B cell (primary cell): Measurements from ENCODE around the gene XYLB. TPM values are rescaled to one million over a fixed set of nuclear protein-coding genes. Genes with fewer than 3 reads are reported as not detected.

Source experiments
- ATAC-seq: fragments of 200-7000 bp; cut with Tn5 transposase; one replicate; pipeline ENCODE4 v1.10.0; 2021; ENCODE audit warnings: low read depth, mild to moderate bottlenecking, moderate number of reproducible peaks, moderate library complexity
- CTCF ChIA-PET: fragments of 350-600 bp; sonication (Branson Sonifier 250); formaldehyde crosslinking; loops from one replicate; lab custom pipeline; 2021; ENCODE audit warnings: antibody characterized with exemption, inconsistent platforms; lab: Charles Lee
- POLR2A ChIA-PET: fragments of 350-600 bp; sonication (Branson Sonifier 250); formaldehyde crosslinking; loops from one replicate; lab custom pipeline; 2021; ENCODE audit warnings: antibody characterized with exemption; lab: Charles Lee
- DNase-seq: peaks from one replicate; pipeline ENCODE4 v3.0.0; 2013
- H2AFZ ChIP-seq: 2 replicates; pipeline ENCODE4 v1.6.1; 2012; ENCODE audit warnings: mild to moderate bottlenecking, low read depth, low read length; ENCODE audit not compliant: insufficient read depth, poor library complexity, severe bottlenecking
- H3K27ac ChIP-seq, 2 donors: 1 replicate in 1 of 2; 2 replicates in 1 of 2; pipeline ENCODE4 v1.5.1; 2012 to 2013; ENCODE audit warnings: low read length in 2 of 2, mild to moderate bottlenecking in 2 of 2, moderate library complexity in 1 of 2
- H3K27me3 ChIP-seq, 4 experiments: fragments of 200-600 bp in 1 of 4; sonication (generic) in 1 of 4; replicated peaks in 1 of 4; 1 replicate in 2 of 4; 2 replicates in 2 of 4; pipeline versions ENCODE4 v1.6.1 to v1.7.0; 2013 to 2016; ENCODE audit warnings: low read length in 3 of 4, mild to moderate bottlenecking in 2 of 4, mixed read lengths in 1 of 4, moderate library complexity in 1 of 4; ENCODE audit not compliant: insufficient read depth in 4 of 4, control insufficient read depth in 3 of 4; ENCODE audit errors: control extremely low read depth in 1 of 4
- H3K36me3 ChIP-seq, 2 experiments: replicated peaks in 1 of 2; 1 replicate in 1 of 2; 2 replicates in 1 of 2; pipeline versions ENCODE4 v1.6.1 to v1.7.1; 2013; ENCODE audit warnings: low read length in 1 of 2; ENCODE audit not compliant: insufficient read depth in 2 of 2, control insufficient read depth in 1 of 2; ENCODE audit errors: control extremely low read depth in 1 of 2, extremely low read depth in 1 of 2
- H3K4me1 ChIP-seq, 2 donors: fragments of 200-600 bp in 1 of 2; sonication (generic) in 1 of 2; 1 replicate in 1 of 2; 2 replicates in 1 of 2; pipeline versions ENCODE4 v1.5.1 to v1.6.1; 2013 to 2017; ENCODE audit warnings: low read length in 2 of 2; ENCODE audit not compliant: control insufficient read depth in 2 of 2, insufficient read depth in 2 of 2
- H3K4me2 ChIP-seq: replicated peaks from 2 replicates; pipeline ENCODE3; 2012; ENCODE audit warnings: mild to moderate bottlenecking, low read depth, low read length; ENCODE audit not compliant: poor library complexity, severe bottlenecking
- H3K4me3 ChIP-seq, 5 experiments: fragments of 200-600 bp in 1 of 5; sonication (generic) in 1 of 5; 1 replicate in 3 of 5; 2 replicates in 2 of 5; pipeline versions ENCODE4 v1.5.1 to v1.7.0; 2011 to 2016; ENCODE audit warnings: low read length in 4 of 5, mild to moderate bottlenecking in 4 of 5, low read depth in 2 of 5, control low read depth in 1 of 5, moderate library complexity in 1 of 5; ENCODE audit not compliant: insufficient read depth in 1 of 5; ENCODE audit errors: control extremely low read depth in 1 of 5, extremely low read depth in 1 of 5
- H3K79me2 ChIP-seq: fragments of 200-600 bp; sonication (generic); one replicate; pipeline ENCODE4 v1.6.0; 2016; ENCODE audit warnings: low read length; ENCODE audit not compliant: control insufficient read depth, insufficient read depth
- H3K9ac ChIP-seq: fragments of 200-600 bp; sonication (generic); 2 replicates; pipeline ENCODE4 v1.6.1; 2017; ENCODE audit warnings: mild to moderate bottlenecking, low read length, moderate library complexity
- H3K9me3 ChIP-seq, 3 donors: one replicate each; pipeline versions ENCODE4 v1.6.1 to v1.7.1; 2013; ENCODE audit warnings: low read length in 2 of 3; ENCODE audit not compliant: control insufficient read depth in 2 of 3, insufficient read depth in 1 of 3; ENCODE audit errors: control extremely low read depth in 1 of 3
- H4K20me1 ChIP-seq: 2 replicates; pipeline ENCODE4 v1.6.0; 2012; ENCODE audit warnings: mild to moderate bottlenecking, low read length; ENCODE audit not compliant: insufficient read depth, control insufficient read depth, poor library complexity, severe bottlenecking
- H3K27ac Mint-ChIP-seq: one replicate; pipeline ENCODE4 v1.8.0; 2021; ENCODE audit warnings: mixed read lengths
- H3K27me3 Mint-ChIP-seq: one replicate; pipeline ENCODE4 v1.8.0; 2021; ENCODE audit warnings: mixed read lengths
- H3K4me1 Mint-ChIP-seq: one replicate; pipeline ENCODE4 v1.8.0; 2021; ENCODE audit warnings: mixed read lengths
- H3K4me3 Mint-ChIP-seq: one replicate; pipeline ENCODE4 v1.8.0; 2021; ENCODE audit warnings: mixed read lengths
- H3K9me3 Mint-ChIP-seq: one replicate; pipeline ENCODE4 v1.8.0; 2022; ENCODE audit warnings: mixed read lengths; ENCODE audit not compliant: insufficient read depth
- CTCF ChIP-seq: fragments of 200-600 bp; IDR thresholded peaks from one replicate; pipeline ENCODE4 v1.8.0; 2022; ENCODE audit warnings: antibody characterized with exemption, mild to moderate bottlenecking
- EZH2 ChIP-seq: IDR thresholded peaks from 2 replicates; pipeline ENCODE4 v1.6.1; 2012; ENCODE audit warnings: borderline replicate concordance, low read depth, mild to moderate bottlenecking, moderate library complexity, low read length; ENCODE audit not compliant: insufficient read depth, poor library complexity, severe bottlenecking
- WGBS: methylation state at CpG from one replicate; pipeline ENCODE4 v1.1.5; 2013; ENCODE audit warnings: missing lambda C conversion rate; ENCODE audit not compliant: insufficient coverage; 5-methylcytosine and 5-hydroxymethylcytosine counted together
- intact Hi-C: fragments of 100-400 bp; cut with micrococcal nuclease; formaldehyde crosslinking; loops from one replicate; pipeline ENCODE4 v1.10.0; 2022
- polyA plus RNA-seq: library from polyadenylated mRNA; depleted of rRNA; stranded (reverse); fragments of >200 nt; gene quantifications from 2 replicates; pipeline ENCODE4 v1.2.3, GENCODE V29; 2012
- total RNA-seq, 2 donors: library from RNA; stranded (reverse); fragments of 120-200 nt in 1 of 2; gene quantifications; 1 replicate in 1 of 2; 2 replicates in 1 of 2; pipeline versions ENCODE4 v1.2.3 to v1.2.4, GENCODE V29; 2013 to 2022

Gene XYLB
- total and polyA plus RNA-seq, 2 donors (not counting 1 experiment from before 2014, with no cell fraction given) = 0.19 to 0.71 TPM

GRCh38 chr3:38364721-38365400, 18.3 kb downstream of the XYLB start:
- no peaks in the 10 kb centered on the region for H3K36me3 ChIP-seq
- DNase-seq (no peak), ATAC-seq (no peak)
- Mint-ChIP-seq H3K4me1 (no peaks in the 10 kb centered on the region), H3K27ac (no peak overlapping the region), H3K9me3 (no peaks in the 10 kb centered on the region), H3K4me3 (no peak overlapping the region), H3K27me3 (no peaks in the 10 kb centered on the region)
- H3K27me3 ChIP-seq = no peaks in the 10 kb centered on the region
- no peak overlapping the region for H3K4me2 ChIP-seq
- H3K9ac ChIP-seq = no peak overlapping the region
- POLR2A ChIA-PET = no interaction called here
- TF ChIP-seq CTCF (no peak), EZH2 (no peak)
- H3K4me3 ChIP-seq = no peak overlapping the region
- H4K20me1 ChIP-seq = no peaks in the 10 kb centered on the region
- H3K4me1 ChIP-seq = no peaks in the 10 kb centered on the region
- H3K9me3 ChIP-seq = no peaks in the 10 kb centered on the region
- CTCF ChIA-PET = no interaction called here
- no peak overlapping the region for H3K27ac ChIP-seq
- no peak overlapping the region for H2AFZ ChIP-seq
- intact Hi-C loops = no loop called here
- H3K79me2 ChIP-seq = no peaks in the 10 kb centered on the region
- WGBS = 100% methylated on average over 5 of the region's 6 CpGs

- no peaks in the 10 kb centered on the region for H3K27me3 ChIP-seq
- no peaks in the 10 kb centered on the region for H3K4me1 Mint-ChIP-seq
- H3K27ac Mint-ChIP-seq = no peak overlapping the region
- WGBS = 96% methylated on average over 11 of the region's 13 CpGs
- intact Hi-C loops = no loop called here
- no peaks in the 10 kb centered on the region for H3K36me3 ChIP-seq
- ChIA-PET CTCF (no interaction called here), POLR2A (no interaction called here)
- no peak for TF ChIP-seq EZH2
- no peak for TF ChIP-seq CTCF
- no peaks in the 10 kb centered on the region for H4K20me1 ChIP-seq
- no peak overlapping the region for H2AFZ ChIP-seq
- no peak for ATAC-seq
- H3K27ac ChIP-seq = no peak overlapping the region
- H3K4me3 ChIP-seq = no peak overlapping the region
- H3K4me2 ChIP-seq = no peak overlapping the region
- H3K4me1 ChIP-seq = no peaks in the 10 kb centered on the region
- H3K27me3 Mint-ChIP-seq = no peaks in the 10 kb centered on the region
- DNase-seq = no peak
- H3K4me3 Mint-ChIP-seq = no peak overlapping the region
- no peaks in the 10 kb centered on the region for H3K9me3 ChIP-seq
- no peaks in the 10 kb centered on the region for H3K9me3 Mint-ChIP-seq
- no peaks in the 10 kb centered on the region for H3K79me2 ChIP-seq
- H3K9ac ChIP-seq = no peak overlapping the region
These were observed 19.0 kb downstream of the XYLB start for GRCh38 chr3:38365469-38366062.
